CD14-positive monocyte (primary cell): ENCODE results near the gene SIRPA. TPM values are rescaled to one million over a fixed set of nuclear protein-coding genes. Genes with fewer than 3 reads are reported as not detected.

Experiments
- DNase-seq, 3 donors: peaks; one replicate each; pipeline ENCODE4 v3.0.0-alpha.2; 2011 to 2022
- H2AFZ ChIP-seq: 2 replicates; pipeline ENCODE4 v1.6.0; 2012; ENCODE audit warnings: mild to moderate bottlenecking, low read depth, low read length, inconsistent platforms; ENCODE audit not compliant: insufficient read depth, poor library complexity, severe bottlenecking
- H3K27ac ChIP-seq, 2 donors: 1 replicate in 1 of 2; 2 replicates in 1 of 2; pipeline ENCODE4 v1.5.1; 2012 to 2013; ENCODE audit warnings: low read length in 2 of 2, control low read depth in 1 of 2, inconsistent platforms in 1 of 2, low read depth in 1 of 2, mild to moderate bottlenecking in 1 of 2
- H3K27me3 ChIP-seq, 2 donors: one replicate each; pipeline versions ENCODE4 v1.6.0 to v1.6.1; 2011 to 2013; ENCODE audit warnings: low read length in 2 of 2; ENCODE audit not compliant: control insufficient read depth in 2 of 2, insufficient read depth in 2 of 2
- H3K36me3 ChIP-seq, 2 donors: replicated peaks in 1 of 2; 1 replicate in 1 of 2; 2 replicates in 1 of 2; pipeline versions ENCODE4 v1.5.1 to v1.6.1; 2012 to 2013; ENCODE audit warnings: low read length in 2 of 2, control low read depth in 1 of 2, inconsistent platforms in 1 of 2, mild to moderate bottlenecking in 1 of 2; ENCODE audit not compliant: insufficient read depth in 2 of 2, control insufficient read depth in 1 of 2
- H3K4me1 ChIP-seq, 2 donors: 1 replicate in 1 of 2; 2 replicates in 1 of 2; pipeline versions ENCODE4 v1.5.1 to v1.6.1; 2012 to 2013; ENCODE audit warnings: low read length in 2 of 2, control low read depth in 1 of 2, inconsistent platforms in 1 of 2, mild to moderate bottlenecking in 1 of 2, moderate library complexity in 1 of 2; ENCODE audit not compliant: insufficient read depth in 2 of 2, control insufficient read depth in 1 of 2
- H3K4me2 ChIP-seq: replicated peaks from 2 replicates; pipeline ENCODE3; 2012; ENCODE audit warnings: low read length, moderate library complexity, mild to moderate bottlenecking; ENCODE audit not compliant: poor library complexity, severe bottlenecking; ENCODE audit errors: extremely low read depth
- H3K4me3 ChIP-seq, 3 experiments: fragments of 200-600 bp in 1 of 3; sonication (generic) in 1 of 3; replicated peaks in 1 of 3; 1 replicate in 2 of 3; 2 replicates in 1 of 3; pipeline ENCODE4 v1.5.1; 2011 to 2013; ENCODE audit warnings: low read length in 3 of 3, mild to moderate bottlenecking in 3 of 3, control low read depth in 2 of 3, low read depth in 2 of 3, inconsistent platforms in 1 of 3, moderate library complexity in 1 of 3
- H3K79me2 ChIP-seq: 2 replicates; pipeline ENCODE4 v1.6.0; 2012; ENCODE audit warnings: mild to moderate bottlenecking, control low read depth, inconsistent platforms, low read length, moderate library complexity; ENCODE audit not compliant: insufficient read depth
- H3K9ac ChIP-seq: 2 replicates; pipeline ENCODE4 v1.6.0; 2017; ENCODE audit warnings: low read length, mild to moderate bottlenecking; ENCODE audit not compliant: insufficient read depth, poor library complexity, severe bottlenecking
- H3K9me3 ChIP-seq, 2 donors: replicated peaks in 1 of 2; 1 replicate in 1 of 2; 2 replicates in 1 of 2; pipeline versions ENCODE4 v1.5.1 to v1.6.1; 2012 to 2013; ENCODE audit warnings: low read length in 2 of 2, control low read depth in 1 of 2; ENCODE audit not compliant: control insufficient read depth in 1 of 2, insufficient read depth in 1 of 2
- H4K20me1 ChIP-seq: 2 replicates; pipeline ENCODE4 v1.6.0; 2012; ENCODE audit warnings: mild to moderate bottlenecking, low read length, control low read depth, moderate library complexity; ENCODE audit not compliant: insufficient read depth
- H3K27ac Mint-ChIP-seq, 7 donors: one replicate each; pipeline ENCODE4 v1.8.0; 2020; ENCODE audit warnings: mild to moderate bottlenecking in 7 of 7, mixed read lengths in 7 of 7, moderate library complexity in 6 of 7, inconsistent platforms in 2 of 7
- H3K27me3 Mint-ChIP-seq, 3 donors: one replicate each; pipeline ENCODE4 v1.8.0; 2021 to 2022; ENCODE audit warnings: low read depth in 3 of 3, mild to moderate bottlenecking in 3 of 3, mixed read lengths in 3 of 3, moderate library complexity in 3 of 3, inconsistent platforms in 1 of 3
- H3K36me3 Mint-ChIP-seq, 2 donors: one replicate each; pipeline ENCODE4 v1.8.0; 2020; ENCODE audit warnings: mixed read lengths in 2 of 2, inconsistent platforms in 1 of 2, mild to moderate bottlenecking in 1 of 2
- H3K4me1 Mint-ChIP-seq: one replicate; pipeline ENCODE4 v1.8.0; 2020; ENCODE audit warnings: mild to moderate bottlenecking, mixed read lengths
- H3K4me3 Mint-ChIP-seq, 2 donors: one replicate each; pipeline ENCODE4 v1.8.0; 2020; ENCODE audit warnings: mild to moderate bottlenecking in 2 of 2, mixed read lengths in 2 of 2, moderate library complexity in 1 of 2
- H3K9me3 Mint-ChIP-seq, 7 donors: one replicate each; pipeline ENCODE4 v1.8.0; 2020 to 2022; ENCODE audit warnings: mixed read lengths in 7 of 7, mild to moderate bottlenecking in 6 of 7, moderate library complexity in 6 of 7, inconsistent platforms in 2 of 7
- CTCF ChIP-seq: fragments of 200-600 bp; IDR thresholded peaks from one replicate; pipeline ENCODE4 v1.8.0; 2022; ENCODE audit warnings: antibody characterized with exemption, mild to moderate bottlenecking
- WGBS: methylation state at CpG from one replicate; pipeline ENCODE4 v1.1.5; 2013; ENCODE audit warnings: missing lambda C conversion rate; ENCODE audit not compliant: insufficient coverage; 5-methylcytosine and 5-hydroxymethylcytosine counted together
- intact Hi-C, 2 donors: fragments of 100-400 bp; cut with micrococcal nuclease; formaldehyde crosslinking; loops; one replicate each; pipeline versions ENCODE4 v1.15.0 to v1.15.1; 2023
- polyA plus RNA-seq, 3 donors: library from polyadenylated mRNA; depleted of rRNA in 1 of 3; unstranded in 2 of 3; stranded (reverse) in 1 of 3; fragments of 300-500 nt in 2 of 3; fragments of >200 nt in 1 of 3; fragmentation: Illumina TruSeq in 2 of 3; gene quantifications; 1 replicate in 2 of 3; 2 replicates in 1 of 3; pipeline ENCODE4 v1.2.3, GENCODE V29; 2012 to 2021

Gene SIRPA
- polyA plus RNA-seq, 3 donors = 28.4 to 126 (median 58.3) TPM

GRCh38 chr20:1968964-1969363 lies 73.8 kb downstream of the SIRPA start:
- no peak overlapping the region for H3K27ac ChIP-seq
- Mint-ChIP-seq H3K4me3 (no peak overlapping the region), H3K4me1 (peaks cover 31% of the 10 kb centered on the region), H3K27ac (peak overlapping the region in 1 of 7 donors; percentile 23), H3K27me3 (peaks cover 2 to 15% (median 7%) of the 10 kb centered on the region in 3 donors), H3K36me3 (peaks cover 0 to 1% of the 10 kb centered on the region in 2 donors), H3K9me3 (peaks cover 0 to 12% (median 0%) of the 10 kb centered on the region in 7 donors)
- intact Hi-C loops = loop anchor here in 1 of 2 donors (5.0 kb wide), 1 partner anchor 37 kb away; no protein-coding TSS in a partner anchor
- H3K36me3 ChIP-seq = no peaks in the 10 kb centered on the region
- no peaks in the 10 kb centered on the region for H4K20me1 ChIP-seq
- H3K9me3 ChIP-seq = no peaks in the 10 kb centered on the region
- no peak overlapping the region for H3K9ac ChIP-seq
- 95% methylated on average over 3 of the region's 4 CpGs for WGBS
- H3K4me2 ChIP-seq = no peak overlapping the region
- H2AFZ ChIP-seq = no peak overlapping the region
- peaks cover 28 to 33% of the 10 kb centered on the region in 2 donors for H3K4me1 ChIP-seq
- H3K27me3 ChIP-seq = no peaks in the 10 kb centered on the region
- no peak for TF ChIP-seq CTCF
- H3K79me2 ChIP-seq = no peaks in the 10 kb centered on the region
- no peak overlapping the region for H3K4me3 ChIP-seq
- no peak for DNase-seq

GRCh38 chr20:1971893-1972586 lies 76.8 kb downstream of the SIRPA start:
- Mint-ChIP-seq H3K4me1 (peaks cover under 1% of the 10 kb centered on the region), H3K27me3 (peaks cover 8 to 31% (median 14%) of the 10 kb centered on the region in 3 donors), H3K4me3 (no peak overlapping the region), H3K9me3 (peaks cover 0 to 10% (median 1%) of the 10 kb centered on the region in 7 donors), H3K27ac (no peak overlapping the region), H3K36me3 (peaks cover 0 to 1% of the 10 kb centered on the region in 2 donors)
- Histone ChIP-seq H3K36me3 (no peaks in the 10 kb centered on the region), H3K9ac (no peak overlapping the region), H3K9me3 (no peaks in the 10 kb centered on the region), H3K27ac (no peak overlapping the region), H3K27me3 (peaks cover 4 to 7% of the 10 kb centered on the region in 2 donors), H3K4me3 (no peak overlapping the region), H4K20me1 (no peaks in the 10 kb centered on the region), H3K4me2 (no peak overlapping the region), H3K4me1 (peaks cover 0 to 5% of the 10 kb centered on the region in 2 donors), H2AFZ (no peak overlapping the region), H3K79me2 (no peaks in the 10 kb centered on the region)
- intact Hi-C loops = no loop called here
- 100% methylated on average over 1 of the region's 5 CpGs for WGBS
- TF ChIP-seq CTCF = no peak
- no peak for DNase-seq
